Body of pancreas (tissue), 4 donors: ENCODE results near the gene ARHGEF25.

Experiments used
- POLR2A ChIP-seq, 3 donors: fragments of 450-650 bp; IDR thresholded peaks; one replicate each; pipeline ENCODE4 v1.6.1; 2016; ENCODE audit warnings: antibody characterized with exemption in 3 of 3, mild to moderate bottlenecking in 2 of 3
- TF ChIP-seq, protein P1 (sequence below), 7 experiments: fragments of 450-650 bp in 4 of 7; fragments of 200-600 bp in 3 of 7; sonication (generic) in 3 of 7; IDR thresholded peaks; one replicate each; pipeline ENCODE4 v1.5.1; 2016 to 2019; ENCODE audit warnings: antibody characterized with exemption in 7 of 7

DNA sequence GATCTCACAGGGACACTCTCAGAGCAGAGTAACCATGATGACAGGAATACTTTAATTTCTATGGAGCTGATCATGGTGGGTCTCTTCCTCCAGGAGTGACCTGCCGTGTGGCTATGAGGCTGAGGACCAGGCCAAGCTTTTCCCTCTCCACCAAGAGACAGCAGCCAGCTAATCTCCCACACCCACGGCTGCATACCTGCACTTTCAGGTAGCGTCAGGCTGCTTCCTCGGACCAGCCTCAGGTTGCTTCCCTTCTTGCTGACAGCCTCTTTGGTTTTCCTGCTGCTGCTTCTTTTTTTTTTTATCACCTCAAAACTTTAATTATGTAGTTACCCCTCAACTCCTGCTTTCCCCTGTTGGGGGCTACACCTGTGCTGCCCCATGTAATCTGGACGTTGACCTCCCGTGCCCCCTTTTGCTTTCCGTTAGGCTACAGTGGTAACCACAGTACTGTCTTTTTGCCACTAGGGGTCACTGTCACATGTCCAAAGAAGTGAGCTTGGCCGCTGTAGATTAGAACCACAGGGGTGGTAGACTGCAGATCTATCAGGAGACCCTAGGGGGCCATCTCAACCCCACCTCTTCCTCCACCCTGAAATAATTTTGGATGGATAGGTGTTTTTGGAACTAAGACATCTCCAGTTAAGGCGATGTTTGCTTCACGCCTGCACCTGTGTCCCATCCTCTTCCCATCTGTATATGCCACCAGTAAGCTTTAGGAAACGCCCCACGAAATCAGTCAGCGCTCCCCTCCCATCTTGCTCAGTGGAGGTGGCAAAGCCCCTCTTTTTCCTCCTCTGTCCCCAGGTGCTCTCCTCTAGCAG lies 28.0 kb upstream of the ARHGEF25 start:
- TF ChIP-seq, protein P1, sequence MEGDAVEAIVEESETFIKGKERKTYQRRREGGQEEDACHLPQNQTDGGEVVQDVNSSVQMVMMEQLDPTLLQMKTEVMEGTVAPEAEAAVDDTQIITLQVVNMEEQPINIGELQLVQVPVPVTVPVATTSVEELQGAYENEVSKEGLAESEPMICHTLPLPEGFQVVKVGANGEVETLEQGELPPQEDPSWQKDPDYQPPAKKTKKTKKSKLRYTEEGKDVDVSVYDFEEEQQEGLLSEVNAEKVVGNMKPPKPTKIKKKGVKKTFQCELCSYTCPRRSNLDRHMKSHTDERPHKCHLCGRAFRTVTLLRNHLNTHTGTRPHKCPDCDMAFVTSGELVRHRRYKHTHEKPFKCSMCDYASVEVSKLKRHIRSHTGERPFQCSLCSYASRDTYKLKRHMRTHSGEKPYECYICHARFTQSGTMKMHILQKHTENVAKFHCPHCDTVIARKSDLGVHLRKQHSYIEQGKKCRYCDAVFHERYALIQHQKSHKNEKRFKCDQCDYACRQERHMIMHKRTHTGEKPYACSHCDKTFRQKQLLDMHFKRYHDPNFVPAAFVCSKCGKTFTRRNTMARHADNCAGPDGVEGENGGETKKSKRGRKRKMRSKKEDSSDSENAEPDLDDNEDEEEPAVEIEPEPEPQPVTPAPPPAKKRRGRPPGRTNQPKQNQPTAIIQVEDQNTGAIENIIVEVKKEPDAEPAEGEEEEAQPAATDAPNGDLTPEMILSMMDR (IDR thresholded peaks at IDR 0.05): peak; percentile 89 to 97 (median 95)
- TF ChIP-seq POLR2A (IDR thresholded peaks at IDR 0.05): no peak
